GM19324 (cell line): ENCODE measurements around the gene EPG5.
"Not testable (repeated sequence)": the region's sequence is repeated elsewhere in the genome, so short reads cannot be mapped to it uniquely, and the experiment has no call there.

Source experiments
- ATAC-seq: cut with Tn5 transposase; IDR thresholded peaks from one replicate; pipeline ENCODE4 v1.9.1; 2021; ENCODE audit warnings: mild to moderate bottlenecking, moderate library complexity; ENCODE audit not compliant: unreplicated experiment, low FRiP score

Gene EPG5

DNA sequence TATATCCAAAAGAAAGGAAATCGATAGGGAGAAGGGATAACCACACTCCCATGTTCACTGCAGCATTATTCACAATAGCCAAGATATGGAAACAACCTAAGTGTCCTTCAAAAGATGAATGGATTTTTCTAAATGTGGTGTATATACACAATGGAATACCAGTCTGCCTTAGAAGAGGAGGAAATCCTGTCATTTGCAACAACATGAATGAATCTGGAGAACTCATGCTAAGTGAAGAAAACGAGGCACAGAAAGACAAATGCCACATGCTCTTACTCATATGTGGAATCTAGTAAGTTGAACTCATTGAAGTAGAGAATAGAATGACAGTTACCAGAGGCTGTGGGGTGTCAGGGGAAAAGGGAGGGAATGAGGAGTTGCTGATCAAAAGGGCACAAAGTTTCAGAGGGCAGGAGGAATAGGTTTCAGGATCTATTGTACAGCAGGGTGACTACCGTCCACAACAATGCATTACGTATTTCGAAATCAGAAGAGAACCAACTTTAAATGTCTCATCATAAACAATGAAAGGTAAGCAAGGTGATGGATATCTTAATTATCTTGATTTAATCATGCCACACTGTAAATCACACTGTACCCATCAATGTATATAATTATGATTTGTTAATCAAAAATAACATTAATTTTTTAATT is 95.6 kb downstream of the EPG5 start:
- ATAC-seq: no peak

DNA sequence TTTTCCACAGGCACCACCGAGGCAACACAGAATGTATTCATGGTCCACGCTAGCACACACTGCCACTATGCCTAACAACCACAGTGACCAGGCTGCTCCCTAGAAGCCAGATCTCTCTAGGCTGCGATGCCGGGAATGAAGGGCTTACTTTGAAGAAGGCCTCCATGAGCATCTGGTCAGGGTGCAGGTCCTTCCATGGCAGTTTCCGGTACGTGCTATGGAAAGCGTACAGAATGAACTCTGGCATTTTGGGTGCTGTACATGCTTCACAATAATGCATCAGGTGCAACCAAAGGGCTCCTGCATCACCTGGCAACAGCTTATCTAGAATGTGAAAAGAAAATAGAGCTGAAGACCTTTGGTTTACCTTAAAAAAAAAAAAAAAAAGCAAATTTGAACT is 96.7 kb downstream of the EPG5 start:
- ATAC-seq: no peak

- ATAC-seq: no peak
Measured at GRCh38 chr18:45865466-45865865, 101.7 kb downstream of the EPG5 start.

DNA sequence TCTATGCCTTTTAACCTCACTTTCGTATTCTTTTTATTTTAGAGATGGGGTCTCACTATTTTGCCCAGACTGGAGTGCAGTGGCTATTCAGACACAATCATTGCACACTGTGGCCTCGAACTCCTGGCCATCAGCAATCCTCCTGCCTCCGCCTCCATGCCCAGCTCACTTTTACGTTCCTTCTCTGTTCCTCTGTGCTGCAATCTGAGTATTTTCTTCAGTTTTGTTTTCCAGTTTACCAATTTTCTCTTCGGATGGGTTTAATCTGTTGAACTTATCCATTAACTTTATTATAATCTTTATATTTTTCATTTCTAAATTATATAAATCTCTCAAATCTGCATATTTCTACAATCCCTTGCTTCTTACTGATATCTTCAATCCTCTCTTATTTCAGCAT is 103.0 kb downstream of the EPG5 start:
- ATAC-seq: no peak

GRCh38 chr18:45863469-45863868 is 103.7 kb downstream of the EPG5 start:
- no peak for ATAC-seq

- ATAC-seq: no peak
Measured at GRCh38 chr18:45861926-45862325, 105.2 kb downstream of the EPG5 start.

- ATAC-seq: no peak
Measured at GRCh38 chr18:45860971-45861370, 106.2 kb downstream of the EPG5 start.

DNA sequence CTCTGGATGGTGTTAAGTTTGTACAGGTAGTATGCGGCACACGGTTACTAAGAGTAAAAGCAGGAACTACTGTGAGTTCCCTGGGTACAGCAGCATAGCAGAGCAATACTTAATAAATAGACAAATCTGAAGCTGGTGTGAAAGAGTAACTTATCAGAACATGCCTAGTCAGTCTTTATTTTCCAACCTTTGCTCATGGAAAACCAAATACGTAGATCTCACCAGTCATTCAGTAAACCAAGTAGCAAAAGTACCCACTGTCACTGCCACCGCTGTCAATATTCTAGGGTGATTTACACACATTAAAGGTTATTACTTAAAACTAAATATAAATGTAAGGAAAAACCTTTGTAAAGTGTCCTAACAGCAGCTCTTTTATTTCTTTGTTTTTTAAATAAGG is 106.6 kb downstream of the EPG5 start:
- no peak for ATAC-seq

GRCh38 chr18:45859334-45859733 is 107.8 kb downstream of the EPG5 start:
- no peak for ATAC-seq

- ATAC-seq: no peak
Measured at GRCh38 chr18:45856531-45856930, 110.6 kb downstream of the EPG5 start.

- no peak for ATAC-seq
Measured at GRCh38 chr18:45854036-45854586, 113.0 kb downstream of the EPG5 start.

DNA sequence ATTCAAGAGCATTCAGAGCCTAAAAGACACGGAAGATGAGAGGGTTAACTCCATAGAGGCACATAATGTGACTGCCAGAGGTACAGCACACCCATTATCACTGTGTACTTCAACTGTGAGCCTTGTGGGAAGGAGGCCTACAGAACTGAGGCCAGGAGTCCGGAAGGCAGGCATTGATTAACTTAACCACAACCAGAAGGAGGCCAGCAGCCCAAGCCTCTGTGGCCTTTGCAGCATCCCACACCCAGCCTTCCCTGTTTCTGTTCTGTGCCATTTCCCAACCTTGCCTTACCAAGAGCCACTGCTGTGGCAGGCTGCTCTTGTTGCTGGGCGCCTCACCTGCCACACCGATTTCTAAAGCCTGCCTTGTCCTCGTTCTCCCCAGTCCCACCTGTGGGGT is 114.5 kb downstream of the EPG5 start:
- no peak for ATAC-seq

DNA sequence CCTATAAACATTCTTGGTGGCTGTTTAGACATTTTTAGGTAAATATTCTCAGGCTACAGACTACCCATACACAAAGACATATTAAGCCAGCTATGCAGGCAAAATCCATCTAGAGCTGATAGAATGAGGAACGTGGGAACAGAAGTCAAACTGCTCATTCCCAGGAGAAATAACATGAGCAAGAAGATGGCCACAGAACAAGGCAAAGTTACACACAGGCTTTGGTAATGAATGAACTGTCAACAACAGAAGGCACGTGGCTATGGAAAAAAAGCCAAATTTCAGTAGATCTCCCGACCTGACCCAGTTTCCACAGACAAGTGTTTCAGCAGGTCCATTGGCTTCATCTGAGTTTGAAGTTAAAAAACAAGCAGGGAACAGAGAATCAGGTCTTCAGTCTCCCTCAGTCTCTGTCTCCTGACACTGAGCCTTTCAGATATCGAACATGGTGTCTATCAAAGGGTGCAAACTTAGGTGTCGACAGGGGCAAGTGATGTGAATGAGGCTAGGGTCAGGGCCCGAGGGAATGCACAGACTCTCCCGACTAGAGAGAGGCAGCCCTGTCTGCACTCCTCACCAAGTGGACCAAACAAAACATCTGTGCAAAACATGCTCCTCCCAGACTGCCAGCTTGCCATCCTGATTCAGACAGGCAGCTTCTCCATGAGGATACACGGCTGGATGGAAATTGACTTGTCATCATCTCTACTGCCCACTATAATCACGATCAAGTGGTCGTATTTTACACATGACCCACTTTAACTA is 115.8 kb downstream of the EPG5 start:
- ATAC-seq: no peak

GRCh38 chr18:45850021-45850420 is 117.1 kb downstream of the EPG5 start:
- no peak for ATAC-seq

GRCh38 chr18:45849529-45849928 is 117.6 kb downstream of the EPG5 start:
- no peak for ATAC-seq

DNA sequence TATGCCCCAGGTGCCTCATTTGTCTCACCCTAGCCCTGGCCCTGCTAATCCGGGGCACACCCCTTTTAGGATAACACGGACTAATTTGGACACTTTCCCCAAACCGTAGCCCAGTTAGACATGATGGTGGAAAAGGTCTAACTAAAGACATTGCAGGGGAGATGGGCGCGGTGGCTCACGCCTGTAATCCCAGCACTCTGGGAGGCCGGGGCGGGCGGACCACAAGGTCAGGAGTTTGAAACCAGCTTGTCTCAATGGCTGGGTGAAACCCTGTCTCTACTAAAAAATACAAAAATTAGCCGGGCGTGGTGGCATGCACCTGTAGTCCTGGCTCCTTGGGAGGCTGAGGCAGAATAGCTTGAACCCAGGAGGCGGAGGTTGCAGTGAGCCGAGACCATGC is 118.5 kb downstream of the EPG5 start:
- not testable (repeated sequence) for ATAC-seq

GRCh38 chr18:45847119-45847518 is 120.0 kb downstream of the EPG5 start:
- ATAC-seq: no peak

DNA sequence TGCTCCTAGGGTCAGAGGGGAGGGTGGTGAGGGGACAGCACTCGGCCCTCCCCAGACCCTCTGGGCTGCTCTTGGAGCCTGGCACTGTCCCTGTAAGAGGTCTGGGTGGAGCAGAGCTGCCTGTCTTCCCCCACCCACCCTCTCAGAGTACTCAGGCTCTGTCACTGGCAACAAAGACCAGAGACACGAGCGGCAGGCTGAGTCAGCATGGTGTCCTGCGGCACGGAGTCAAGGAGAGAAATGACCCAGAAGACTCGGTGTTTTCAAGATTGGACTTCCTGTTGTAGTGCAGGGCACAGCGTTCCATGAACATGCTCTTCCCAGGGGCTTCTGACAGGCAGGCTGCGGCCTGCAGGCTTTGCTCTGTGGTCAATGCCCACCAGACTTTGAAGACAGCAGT is 121.7 kb downstream of the EPG5 start:
- no peak for ATAC-seq

DNA sequence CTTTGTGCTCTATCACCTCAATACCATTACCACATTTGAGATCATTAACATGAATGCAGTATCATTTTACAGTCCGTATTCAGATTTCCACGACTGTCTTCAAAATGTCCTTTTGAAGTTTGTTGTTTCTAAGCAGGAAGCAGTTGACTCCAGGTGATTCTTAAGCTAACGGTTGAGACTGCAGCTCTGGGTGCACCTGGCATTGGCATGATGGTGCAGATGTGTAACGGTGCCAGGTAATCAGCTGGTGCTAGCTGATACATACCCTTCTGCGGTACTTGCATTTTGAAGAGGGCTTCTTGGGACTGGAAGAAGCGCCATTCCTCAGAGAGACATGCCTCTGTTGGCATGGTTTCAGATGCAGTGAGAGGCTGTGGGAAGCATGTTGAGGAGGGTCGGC is 122.2 kb downstream of the EPG5 start:
- no peak for ATAC-seq

DNA sequence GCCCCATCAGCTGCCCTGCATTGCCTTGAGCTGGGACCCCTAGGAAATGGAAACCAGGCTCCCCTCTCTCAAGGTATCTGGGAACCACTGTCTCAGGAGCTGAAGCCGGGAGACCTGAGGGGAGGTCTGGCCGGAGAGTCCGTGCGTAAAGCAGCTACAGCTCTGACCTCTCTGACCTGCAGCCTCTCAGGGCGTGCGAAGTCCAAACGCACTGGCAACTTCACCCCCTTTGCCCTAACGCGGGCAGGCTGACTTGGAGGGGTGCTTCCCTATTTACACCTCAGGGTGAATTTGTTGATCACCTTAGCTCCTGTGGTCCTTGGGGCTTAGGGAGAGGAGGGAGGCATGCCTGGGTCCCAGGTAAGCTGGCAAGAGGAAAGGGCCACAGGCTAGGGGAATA is 124.1 kb downstream of the EPG5 start:
- ATAC-seq: no peak

DNA sequence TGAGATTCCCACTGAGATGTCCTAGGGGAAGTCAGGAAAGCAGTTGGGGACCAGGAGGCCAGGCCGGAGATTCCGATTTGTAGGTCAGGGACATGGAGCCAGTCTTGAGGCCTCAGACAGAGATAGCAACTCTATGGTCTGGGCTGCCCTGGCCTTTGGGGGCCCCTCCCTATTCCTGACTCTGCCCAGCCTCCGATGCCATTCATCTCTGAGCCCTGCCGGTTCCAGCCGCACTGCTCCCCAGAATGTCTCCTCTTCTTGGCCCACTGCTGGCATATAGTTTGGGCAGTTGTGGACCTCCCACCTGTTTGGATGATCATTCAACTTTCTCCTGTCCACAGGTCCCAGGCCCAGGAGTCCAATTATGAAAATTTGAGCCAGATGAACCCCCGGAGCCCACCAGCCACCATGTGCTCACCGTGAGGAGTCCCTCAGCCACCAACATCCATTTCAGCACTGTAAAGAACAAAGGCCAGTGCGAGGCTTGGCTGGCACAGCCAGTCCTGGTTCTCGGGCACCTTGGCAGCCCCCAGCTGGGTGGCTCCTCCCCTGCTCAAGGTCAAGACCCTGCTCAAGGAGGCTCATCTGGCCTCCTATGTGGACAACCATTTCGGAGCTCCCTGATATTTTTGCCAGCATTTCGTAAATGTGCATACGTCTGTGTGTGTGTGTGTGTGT is 125.2 kb downstream of the EPG5 start:
- ATAC-seq: no peak
